ENCODE data around the gene COLGALT1.
A peak's percentile ranks its signal among the peaks of the same experiment; 100 is the strongest.

Gene COLGALT1

DNA sequence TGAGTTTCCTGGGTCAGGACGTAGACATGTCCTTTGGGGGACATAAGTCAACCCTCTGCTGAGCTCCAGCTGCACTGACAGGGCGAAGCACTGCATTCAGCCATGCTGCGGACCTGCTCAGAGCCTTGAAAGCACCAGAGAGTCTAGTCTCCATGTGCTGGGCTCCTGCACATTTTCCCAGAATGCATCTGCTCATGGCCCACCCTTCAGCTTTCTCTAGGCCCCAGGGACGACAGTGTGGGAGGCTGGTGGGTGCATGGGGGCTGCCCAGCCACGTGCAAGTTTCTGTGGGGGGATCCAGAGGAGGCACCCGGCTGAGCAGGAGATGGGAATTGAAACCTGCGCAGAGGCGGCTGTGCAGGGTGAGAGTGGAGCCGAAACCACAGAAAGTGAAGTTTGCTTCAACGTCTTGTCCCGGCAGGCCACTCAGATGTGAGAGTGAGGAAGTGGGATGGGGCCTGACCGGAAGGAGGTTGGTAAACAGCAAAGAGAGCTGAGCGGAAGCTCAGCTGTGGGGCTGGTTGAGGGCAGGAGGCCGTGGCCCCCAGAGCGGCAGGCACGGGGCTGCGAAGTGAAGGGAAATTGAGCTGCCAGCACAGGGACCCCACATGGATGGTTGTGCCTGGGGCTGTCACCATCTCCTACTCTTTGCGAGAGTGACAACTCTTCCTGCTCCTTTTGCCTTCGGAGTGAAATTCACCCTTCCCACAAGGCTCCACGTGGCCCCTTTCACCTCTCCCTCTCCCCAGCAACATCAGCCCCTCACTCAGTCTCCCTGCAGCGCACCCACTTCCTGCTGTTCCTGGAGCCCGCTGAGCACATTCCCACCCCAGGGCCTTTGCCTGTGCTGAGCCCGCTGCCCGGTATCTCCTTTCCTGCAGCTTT, 32.2 kb upstream of the COLGALT1 start:
- Histone ChIP-seq H3K9me2 (replicated peaks; ENCODE audit: control insufficient read depth, low read length) (no peaks in the 10 kb centered on the region), H3K4me2 (ENCODE audit: low read length) (peak overlapping the region; percentile 71)

DNA sequence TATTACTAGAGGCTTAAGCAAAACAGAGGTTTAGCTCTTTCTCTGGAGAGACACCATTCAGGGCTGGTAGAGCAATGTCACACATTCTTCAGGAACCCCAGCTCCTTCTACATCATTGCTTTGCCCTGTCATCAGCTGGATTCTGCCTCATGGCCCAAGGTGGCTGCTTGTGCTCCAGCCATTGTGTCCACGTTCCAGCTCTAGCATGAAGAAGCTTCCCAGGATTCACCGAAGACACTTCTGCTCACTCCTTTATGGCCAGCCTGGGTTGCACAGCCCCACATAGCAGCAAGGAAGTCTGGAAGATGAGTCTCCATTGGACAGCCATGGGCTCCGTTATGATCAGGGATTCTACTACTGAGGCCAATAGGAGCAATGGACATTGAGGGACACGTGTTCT, 30.8 kb upstream of the COLGALT1 start:
- TF ChIP-seq, protein P1, sequence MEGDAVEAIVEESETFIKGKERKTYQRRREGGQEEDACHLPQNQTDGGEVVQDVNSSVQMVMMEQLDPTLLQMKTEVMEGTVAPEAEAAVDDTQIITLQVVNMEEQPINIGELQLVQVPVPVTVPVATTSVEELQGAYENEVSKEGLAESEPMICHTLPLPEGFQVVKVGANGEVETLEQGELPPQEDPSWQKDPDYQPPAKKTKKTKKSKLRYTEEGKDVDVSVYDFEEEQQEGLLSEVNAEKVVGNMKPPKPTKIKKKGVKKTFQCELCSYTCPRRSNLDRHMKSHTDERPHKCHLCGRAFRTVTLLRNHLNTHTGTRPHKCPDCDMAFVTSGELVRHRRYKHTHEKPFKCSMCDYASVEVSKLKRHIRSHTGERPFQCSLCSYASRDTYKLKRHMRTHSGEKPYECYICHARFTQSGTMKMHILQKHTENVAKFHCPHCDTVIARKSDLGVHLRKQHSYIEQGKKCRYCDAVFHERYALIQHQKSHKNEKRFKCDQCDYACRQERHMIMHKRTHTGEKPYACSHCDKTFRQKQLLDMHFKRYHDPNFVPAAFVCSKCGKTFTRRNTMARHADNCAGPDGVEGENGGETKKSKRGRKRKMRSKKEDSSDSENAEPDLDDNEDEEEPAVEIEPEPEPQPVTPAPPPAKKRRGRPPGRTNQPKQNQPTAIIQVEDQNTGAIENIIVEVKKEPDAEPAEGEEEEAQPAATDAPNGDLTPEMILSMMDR (IDR thresholded peaks at IDR 0.05; ENCODE audit: low read depth, low read length, poor library complexity, severe bottlenecking): no peak
- no peak for TF ChIP-seq EZH2phosphoT487 (IDR thresholded peaks at IDR 0.05; ENCODE audit: borderline replicate concordance, low read length)
- H4K20me1 ChIP-seq (ENCODE audit: control insufficient read depth, insufficient read depth, low read depth, low read length): no peaks in the 10 kb centered on the region
- H3K4me3 ChIP-seq (ENCODE audit: low read length): peak overlapping the region; percentile 93; the same call in 1 of the 2 replicates
- peaks cover 26% of the 10 kb centered on the region for H3F3A ChIP-seq (ENCODE audit: control insufficient read depth, insufficient read depth)
- H3K4me2 ChIP-seq (ENCODE audit: low read length): peak overlapping the region; percentile 99
- H3K9me2 ChIP-seq (replicated peaks; ENCODE audit: control insufficient read depth, low read length): no peaks in the 10 kb centered on the region
- peak overlapping the region; percentile 94 for H3K27ac ChIP-seq (ENCODE audit: low read depth, low read length)
- no peaks in the 10 kb centered on the region for H3K27me3 ChIP-seq (ENCODE audit: control insufficient read depth, low read length)
- no peaks in the 10 kb centered on the region for H3K9me3 ChIP-seq (ENCODE audit: control insufficient read depth, insufficient read depth, low read length)
- peaks cover 51% of the 10 kb centered on the region for H3K79me2 ChIP-seq (ENCODE audit: control insufficient read depth, low read length)
- peaks cover 28% of the 10 kb centered on the region for H3K36me3 ChIP-seq (ENCODE audit: control insufficient read depth, low read length)
- H3K4me1 ChIP-seq (ENCODE audit: control insufficient read depth, low read length): peaks cover 76% of the 10 kb centered on the region

More for the DNA sequence above, 32.2 kb upstream of the COLGALT1 start:
- peak overlapping the region; percentile 57 for H3K4me3 ChIP-seq (ENCODE audit: low read length)
- TF ChIP-seq, protein P1 (IDR thresholded peaks at IDR 0.05; ENCODE audit: low read depth, low read length, poor library complexity, severe bottlenecking): no peak
- TF ChIP-seq EZH2phosphoT487 (IDR thresholded peaks at IDR 0.05; ENCODE audit: borderline replicate concordance, low read length): no peak
- H4K20me1 ChIP-seq (ENCODE audit: control insufficient read depth, insufficient read depth, low read depth, low read length): no peaks in the 10 kb centered on the region
- H3K9me3 ChIP-seq (ENCODE audit: control insufficient read depth, insufficient read depth, low read length): no peaks in the 10 kb centered on the region
- peaks cover 37% of the 10 kb centered on the region for H3K79me2 ChIP-seq (ENCODE audit: control insufficient read depth, low read length)
- peaks cover 21% of the 10 kb centered on the region for H3F3A ChIP-seq (ENCODE audit: control insufficient read depth, insufficient read depth)
- no peaks in the 10 kb centered on the region for H3K27me3 ChIP-seq (ENCODE audit: control insufficient read depth, low read length)
- peak overlapping the region; percentile 94 for H3K27ac ChIP-seq (ENCODE audit: low read depth, low read length)
- H3K4me1 ChIP-seq (ENCODE audit: control insufficient read depth, low read length): peaks cover 62% of the 10 kb centered on the region
- peaks cover 18% of the 10 kb centered on the region for H3K36me3 ChIP-seq (ENCODE audit: control insufficient read depth, low read length)

DNA sequence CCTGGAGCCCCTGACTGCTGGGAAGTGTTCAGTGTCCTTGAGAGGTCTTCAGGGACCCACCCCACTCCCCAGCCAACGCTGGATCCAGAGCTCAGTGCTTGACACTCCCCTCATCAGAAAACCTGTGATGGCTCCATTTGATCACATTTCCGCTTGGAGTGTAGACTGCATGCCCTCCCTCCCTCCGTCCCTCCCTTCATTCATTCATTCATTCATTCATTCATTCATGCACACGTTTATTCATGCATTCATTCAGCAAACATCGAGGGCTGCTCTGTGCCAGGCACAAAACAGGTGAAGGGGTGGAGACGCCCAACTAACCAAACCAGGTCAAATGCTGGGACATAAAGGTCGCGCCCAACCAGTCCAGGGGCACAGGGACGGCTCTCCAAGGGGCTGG, 30.3 kb upstream of the COLGALT1 start:
- Histone ChIP-seq H3F3A (ENCODE audit: control insufficient read depth, insufficient read depth) (peaks cover 26% of the 10 kb centered on the region), H3K27ac (ENCODE audit: low read depth, low read length) (peak overlapping the region; percentile 94), H3K9me3 (ENCODE audit: control insufficient read depth, insufficient read depth, low read length) (no peaks in the 10 kb centered on the region), H3K4me2 (ENCODE audit: low read length) (peak overlapping the region; percentile 99), H3K79me2 (ENCODE audit: control insufficient read depth, low read length) (peaks cover 56% of the 10 kb centered on the region), H3K4me1 (ENCODE audit: control insufficient read depth, low read length) (peaks cover 81% of the 10 kb centered on the region), H3K27me3 (ENCODE audit: control insufficient read depth, low read length) (no peaks in the 10 kb centered on the region), H4K20me1 (ENCODE audit: control insufficient read depth, insufficient read depth, low read depth, low read length) (no peaks in the 10 kb centered on the region), H3K4me3 (ENCODE audit: low read length) (peak overlapping the region; percentile 93), H3K9me2 (replicated peaks; ENCODE audit: control insufficient read depth, low read length) (no peaks in the 10 kb centered on the region), H3K36me3 (ENCODE audit: control insufficient read depth, low read length) (peaks cover 30% of the 10 kb centered on the region)
- TF ChIP-seq, protein P1 (IDR thresholded peaks at IDR 0.05; ENCODE audit: low read depth, low read length, poor library complexity, severe bottlenecking): no peak
- TF ChIP-seq EZH2phosphoT487 (IDR thresholded peaks at IDR 0.05; ENCODE audit: borderline replicate concordance, low read length): no peak
